ENCODE results near the gene RPS6KA2.

Gene RPS6KA2

DNA sequence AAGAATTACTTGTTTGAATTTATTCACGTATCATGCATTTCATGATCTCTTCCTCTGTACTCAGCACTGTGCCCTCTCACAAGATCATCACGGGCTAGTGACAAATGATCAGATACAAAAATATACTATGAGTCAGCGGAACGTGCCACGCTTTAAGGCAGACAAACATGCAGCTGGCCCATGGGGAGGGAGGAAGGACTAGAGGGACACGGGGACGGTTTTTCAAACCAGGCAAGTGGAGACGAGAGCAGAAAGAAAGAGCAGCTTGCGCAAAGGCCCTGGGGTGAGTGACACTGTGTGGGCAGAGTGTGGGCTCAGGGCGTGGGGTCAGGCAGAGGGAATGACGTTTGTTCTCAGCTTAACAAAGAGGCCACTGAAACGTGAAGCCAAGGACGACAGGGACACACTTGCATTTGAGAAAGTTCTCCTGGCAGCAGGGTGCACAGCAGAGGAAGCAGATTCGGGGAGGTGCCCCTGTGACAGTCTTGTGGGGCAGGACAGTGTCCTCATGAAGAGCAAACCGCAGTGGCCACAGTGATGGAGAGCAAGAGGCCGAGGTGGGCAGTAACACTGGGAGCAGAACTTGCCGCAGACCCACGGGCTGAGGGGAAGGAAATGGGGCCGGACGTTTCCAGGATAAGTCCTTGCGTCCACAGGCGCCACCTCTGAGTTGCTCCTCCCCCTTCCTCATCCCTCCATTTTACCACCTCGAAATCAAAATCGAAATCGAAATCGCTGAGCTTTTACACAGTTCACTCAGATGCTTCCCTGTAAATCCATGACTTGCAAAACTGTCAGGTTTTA, 6.9 kb upstream of the RPS6KA2 start:
- no peak for DNase-seq

DNA sequence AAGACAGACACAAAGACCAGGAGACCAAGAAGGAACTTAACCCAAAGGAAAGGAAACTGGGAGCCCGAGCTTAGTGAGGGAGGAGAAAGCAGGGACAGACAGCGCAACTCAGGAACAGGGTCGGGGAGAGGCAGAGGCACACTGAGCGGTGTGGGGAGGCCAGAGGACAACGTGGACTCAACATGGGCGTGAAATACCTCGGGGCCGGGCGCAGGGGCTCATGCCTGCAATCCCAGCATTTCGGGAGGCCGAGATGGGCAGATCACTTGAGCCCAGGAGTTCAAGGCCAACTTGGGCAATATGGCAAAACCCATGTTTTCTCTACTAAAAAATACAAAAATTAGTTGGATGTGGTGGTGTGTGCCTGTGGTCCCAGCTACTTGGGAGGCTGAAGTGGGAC, 5.7 kb upstream of the RPS6KA2 start:
- DNase-seq = no peak

DNA sequence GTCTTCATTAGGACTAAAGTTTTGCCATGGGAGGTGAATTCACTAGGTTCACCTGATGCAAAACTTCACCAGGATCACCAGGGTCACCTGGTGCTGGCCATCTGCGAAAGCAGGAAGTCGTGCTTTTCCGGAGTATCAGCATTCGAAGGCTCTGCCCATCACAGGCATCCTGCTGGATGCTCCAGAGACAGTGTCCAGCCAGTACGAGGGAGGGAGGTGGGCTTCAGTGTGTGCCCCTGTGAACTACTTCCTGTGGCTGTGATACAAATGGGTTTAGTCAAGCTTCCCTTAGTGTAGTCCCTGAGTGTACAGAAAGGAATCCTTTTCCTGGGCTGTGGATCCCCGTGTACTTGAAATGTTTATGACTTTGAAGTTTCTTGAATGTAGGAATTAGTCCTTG, 3.4 kb upstream of the RPS6KA2 start:
- no peak for DNase-seq

DNA sequence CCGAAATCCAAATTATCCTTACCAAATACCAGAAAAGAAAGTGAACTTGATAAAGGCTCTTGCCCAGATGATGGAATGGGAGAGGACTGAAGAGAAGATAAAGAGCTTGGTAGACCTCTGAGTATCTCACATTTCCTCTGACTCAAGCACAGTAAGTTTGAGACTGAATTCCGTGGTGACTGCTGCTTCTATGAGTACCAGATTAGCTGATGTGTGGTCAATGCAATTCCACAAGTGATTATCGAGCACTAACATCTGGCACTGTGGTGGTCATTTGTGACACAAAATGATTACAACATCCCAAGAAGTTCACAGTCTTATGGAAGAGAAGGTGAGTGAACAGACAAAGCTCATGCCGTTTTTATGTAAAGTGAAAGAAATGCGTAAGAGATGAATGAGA, 2.6 kb upstream of the RPS6KA2 start:
- no peak for DNase-seq

DNA sequence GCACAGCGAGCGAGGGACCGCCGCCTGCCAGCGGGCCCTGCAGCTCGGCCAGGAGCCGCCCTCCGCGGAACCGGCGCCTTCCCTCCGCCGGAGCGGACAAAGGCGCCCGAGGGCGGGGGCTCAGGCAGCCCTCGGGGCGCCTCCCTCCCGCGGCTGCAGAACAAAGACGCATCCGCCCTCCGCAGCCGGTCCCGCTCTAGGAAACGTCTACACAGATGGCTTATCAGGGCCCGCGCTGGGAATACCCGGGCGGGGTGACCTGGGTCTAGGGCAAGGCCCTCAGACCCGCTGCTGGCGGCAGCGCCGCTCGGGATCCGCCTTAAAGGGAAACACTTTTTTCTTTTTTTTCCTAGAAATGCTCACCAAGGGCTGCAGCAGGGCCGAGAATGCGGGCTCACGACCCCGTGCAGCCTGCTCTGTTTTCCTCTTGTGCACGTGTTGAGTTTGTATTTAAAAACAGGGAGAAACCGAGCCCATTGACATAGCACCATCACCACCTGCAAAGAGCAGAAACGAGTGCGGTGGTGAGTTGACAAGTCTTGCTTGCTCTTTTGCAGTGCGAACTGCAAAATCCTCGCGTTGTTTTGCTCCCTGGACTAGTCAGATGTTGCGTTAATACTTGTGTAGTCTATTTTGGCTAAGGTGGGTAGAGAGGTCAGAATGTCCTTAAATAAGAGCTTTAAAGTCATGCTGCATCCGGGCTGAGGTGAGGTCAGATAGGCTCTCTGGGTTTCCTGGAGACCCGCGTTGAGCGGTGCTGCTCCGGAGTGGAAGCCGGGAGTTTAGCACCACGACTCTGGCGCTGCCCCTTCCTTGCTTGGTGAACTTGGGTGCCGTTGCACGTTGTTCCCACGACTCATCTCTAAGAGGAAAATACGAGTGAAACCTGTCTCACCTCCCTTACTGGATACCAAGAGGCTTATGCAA, 1.1 kb upstream of the RPS6KA2 start:
- peak; percentile 48 for DNase-seq

DNA sequence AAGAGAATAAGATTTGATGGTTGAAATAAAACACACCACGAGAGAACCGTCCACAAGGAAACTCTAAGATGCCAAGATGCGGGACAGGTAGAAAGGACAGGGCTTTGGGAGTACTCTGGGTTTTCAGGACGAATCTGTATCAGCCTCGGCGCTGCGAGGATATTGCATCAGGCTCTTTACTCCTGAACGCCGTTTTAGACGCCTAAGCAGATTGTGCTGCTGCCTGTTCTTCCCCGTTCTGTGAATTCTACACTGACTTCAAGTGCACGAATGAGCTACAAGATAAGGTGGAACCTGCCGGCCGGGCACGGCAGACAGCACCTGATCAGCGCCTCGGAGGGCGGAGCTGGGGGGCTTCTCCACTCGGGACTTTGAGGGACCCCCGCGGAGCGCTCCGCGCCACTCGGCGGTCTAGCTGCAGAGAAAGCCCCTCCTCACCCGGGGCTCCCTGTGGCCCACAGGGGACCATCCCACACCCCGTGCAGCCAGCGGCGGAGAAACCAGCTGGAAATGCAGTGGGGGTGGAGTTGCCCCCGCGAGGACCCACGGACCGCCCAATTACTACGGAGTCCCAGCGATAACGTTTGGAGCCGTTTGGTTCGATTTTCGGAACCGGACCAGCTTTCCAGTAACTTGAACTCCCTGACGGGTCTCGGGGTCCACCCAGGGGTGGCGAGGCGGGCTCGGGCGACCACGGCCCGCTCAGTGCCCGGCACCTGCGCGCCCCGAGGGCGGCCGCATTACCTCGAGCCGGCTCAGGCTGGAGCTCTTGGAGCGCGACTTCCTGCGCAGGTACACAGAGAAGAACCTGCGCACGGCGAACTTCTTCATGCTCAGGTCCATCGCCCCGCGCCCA, 646 bp downstream of the RPS6KA2 start:
- no peak for DNase-seq

DNA sequence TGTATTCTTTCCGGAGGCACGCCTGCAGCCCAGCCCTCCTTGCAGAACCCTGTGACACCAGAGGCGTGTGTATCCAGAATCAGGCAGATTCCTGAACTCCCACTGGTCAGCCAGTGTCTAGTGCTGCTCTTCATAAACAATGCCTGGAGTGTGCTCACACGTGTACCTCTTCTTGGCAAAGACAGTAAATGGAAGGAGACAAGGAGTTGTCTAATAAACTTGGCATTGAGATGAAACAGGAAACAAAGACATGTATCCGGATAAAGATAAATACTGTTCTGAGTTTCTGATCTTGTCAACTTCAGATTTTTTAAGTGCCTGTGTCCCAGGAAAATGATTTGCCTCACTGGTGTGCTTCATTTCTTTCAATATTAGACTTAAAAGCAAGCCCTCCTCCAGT, 1.7 kb downstream of the RPS6KA2 start:
- no peak for DNase-seq

DNA sequence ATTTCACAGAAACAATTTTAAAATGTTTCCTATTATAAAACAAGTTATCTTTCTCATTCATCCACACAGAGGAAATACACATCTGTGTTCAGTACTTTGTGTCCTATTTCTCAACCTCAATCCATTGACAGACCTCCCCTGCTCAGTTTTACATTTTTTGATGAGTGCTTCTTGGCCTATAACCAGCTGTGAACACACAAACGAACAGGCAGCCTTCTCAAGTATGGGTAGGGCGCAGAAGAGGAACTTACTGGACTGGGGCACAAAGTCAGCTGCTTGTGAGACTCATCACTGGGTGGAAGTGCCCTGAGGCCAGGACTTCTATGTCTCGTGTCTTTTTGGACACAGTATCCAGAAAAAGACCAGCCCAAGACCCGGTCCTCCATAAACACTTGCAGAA, 2.8 kb downstream of the RPS6KA2 start:
- no peak for DNase-seq

DNA sequence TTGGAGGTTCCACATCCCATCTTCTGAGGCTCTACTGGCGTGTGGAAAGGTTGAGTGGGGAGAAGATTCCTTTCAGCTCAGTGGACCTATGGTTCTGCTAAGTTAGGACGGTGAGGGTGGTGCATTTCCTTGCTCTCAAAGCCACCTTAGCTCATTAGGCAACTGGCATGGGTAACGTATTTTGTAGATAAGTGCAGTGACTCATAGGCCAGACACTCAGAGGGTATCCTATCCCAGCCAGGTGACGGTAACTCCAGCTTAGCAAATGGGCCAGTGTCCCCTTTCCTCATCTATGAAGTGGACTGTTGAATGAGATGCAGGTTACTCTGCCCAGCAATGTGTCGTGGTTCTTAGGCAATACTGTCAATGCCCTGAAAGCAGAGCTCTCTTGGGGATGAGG, 3.7 kb downstream of the RPS6KA2 start:
- no peak for DNase-seq

DNA sequence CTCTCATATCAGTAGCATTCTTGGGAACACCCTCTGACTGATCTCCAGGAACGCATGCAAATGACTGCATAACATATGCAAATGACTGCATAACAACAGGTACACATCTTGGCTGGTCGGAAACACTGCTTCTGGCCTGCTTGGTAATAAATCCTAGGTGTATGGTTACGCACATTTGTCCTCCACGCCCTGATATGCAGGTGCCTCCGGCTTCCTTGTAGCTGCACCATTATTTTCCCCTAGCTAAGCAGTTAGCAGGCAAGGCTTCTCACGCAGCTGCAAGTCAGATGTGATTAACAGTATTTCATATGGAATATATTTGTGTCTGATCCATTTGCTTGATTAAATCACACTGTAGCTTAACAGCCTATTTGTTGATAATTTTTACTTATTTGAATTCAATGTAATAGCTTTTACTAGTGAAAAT, 5.9 kb downstream of the RPS6KA2 start:
- no peak for DNase-seq

DNA sequence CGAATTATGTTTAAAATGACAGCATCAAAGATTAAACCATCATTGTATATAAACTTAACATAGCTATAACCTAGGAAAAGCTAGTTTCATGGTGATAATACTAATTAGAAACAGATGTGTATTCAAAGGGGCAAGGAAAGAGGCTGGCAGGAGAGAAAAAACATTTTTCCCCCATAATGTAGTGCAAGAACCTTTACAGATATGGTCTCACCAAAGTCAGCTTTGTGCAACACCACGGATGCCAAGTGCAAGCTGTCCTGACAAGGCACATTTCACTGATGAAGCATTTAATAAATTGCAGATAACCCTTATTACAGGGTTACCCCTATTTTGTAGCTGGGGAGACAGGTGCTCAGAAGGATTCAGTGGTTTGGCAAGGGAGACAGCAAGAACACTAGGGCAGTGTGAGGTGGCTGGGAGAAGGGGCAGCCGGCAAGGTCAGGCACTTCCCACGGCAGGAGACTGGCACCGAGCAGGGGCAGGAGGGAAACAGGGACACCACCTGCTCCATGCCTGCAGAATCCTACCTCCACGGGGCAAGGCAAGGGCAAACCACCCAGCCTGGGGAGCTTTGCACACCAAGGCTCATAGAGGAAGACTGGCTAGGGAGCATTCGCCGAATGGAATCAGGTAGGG, 6.5 kb downstream of the RPS6KA2 start:
- no peak for DNase-seq

DNA sequence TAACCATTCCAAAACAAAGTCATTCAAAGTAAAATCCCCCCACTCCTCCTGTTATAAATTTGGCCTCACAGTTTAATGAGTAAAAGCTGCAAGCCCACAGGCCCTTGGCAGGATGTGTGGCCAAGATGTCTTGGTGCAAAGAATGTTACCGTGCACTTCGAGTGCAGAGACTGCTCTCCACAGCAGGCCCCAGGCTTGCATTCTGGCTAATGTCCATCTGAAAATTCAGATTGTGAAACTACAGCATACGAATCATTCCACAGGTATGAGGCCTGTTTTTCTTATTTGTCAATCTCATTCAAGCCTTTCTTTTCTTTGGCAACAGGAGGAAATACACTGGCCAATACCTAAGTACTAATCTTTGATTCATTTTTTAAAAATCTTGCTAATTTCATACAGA, 7.1 kb downstream of the RPS6KA2 start:
- no peak for DNase-seq

DNA sequence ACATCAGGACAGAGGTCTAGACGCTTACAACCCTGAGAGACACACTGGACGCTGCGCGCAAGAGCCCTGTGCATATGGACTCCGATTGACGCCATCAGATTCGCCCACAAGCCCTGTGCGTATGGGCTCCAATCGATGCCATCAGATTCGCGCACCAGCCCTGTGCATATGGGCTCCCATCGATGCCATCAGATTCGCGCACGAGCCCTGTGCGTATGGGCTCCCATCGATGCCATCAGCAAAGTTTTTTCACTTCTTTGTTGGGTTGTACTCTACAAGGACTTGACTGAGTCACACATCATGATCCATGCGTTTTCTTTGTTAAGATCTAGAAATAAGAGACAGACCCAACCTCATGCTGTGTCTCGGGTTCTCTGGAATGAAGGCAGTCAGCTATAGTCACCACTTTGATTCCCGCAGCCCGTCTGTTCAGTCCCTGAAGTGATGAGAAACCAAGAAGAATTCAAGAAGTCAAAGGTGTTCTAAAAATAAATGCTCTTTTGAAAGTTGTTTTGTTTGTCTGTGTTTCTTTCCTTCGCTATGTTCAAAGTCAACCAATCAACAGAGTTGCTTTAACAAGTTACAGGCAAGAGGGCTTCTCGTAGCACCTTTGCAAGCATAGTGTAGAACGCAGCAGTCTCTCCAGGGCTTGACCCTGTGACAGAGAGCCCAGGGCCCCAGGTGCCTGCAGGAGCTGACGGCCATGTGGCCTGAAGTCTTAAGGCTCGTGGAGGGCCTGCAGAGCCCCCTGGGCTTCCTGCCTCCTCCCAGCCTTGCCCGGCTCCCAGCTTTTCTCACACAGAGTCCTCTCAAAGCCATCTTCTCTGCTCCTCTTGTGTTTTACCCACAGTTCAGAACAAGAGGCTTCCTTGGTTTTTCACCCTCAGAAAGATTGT, 7.9 kb downstream of the RPS6KA2 start:
- DNase-seq = no peak

DNA sequence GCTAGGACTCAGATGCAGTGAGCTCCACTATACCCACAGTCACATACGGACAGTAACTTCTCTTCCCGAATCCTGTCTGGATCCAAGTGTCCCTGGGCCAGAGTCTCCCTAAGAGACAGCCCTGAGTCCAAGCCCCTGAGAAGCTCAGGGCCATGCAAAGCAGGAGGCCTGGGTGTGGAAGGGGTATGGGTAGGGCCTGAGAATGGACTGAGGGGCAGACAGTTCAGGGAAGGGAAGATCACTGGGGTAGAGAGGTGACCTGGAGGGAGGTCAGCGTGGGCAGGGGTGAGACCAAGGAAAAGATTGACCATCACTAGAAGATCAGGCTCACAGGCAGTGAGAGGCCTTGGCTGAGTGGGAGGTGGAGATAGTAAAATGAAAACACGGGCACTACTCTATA, 8.8 kb downstream of the RPS6KA2 start:
- DNase-seq = no peak

DNA sequence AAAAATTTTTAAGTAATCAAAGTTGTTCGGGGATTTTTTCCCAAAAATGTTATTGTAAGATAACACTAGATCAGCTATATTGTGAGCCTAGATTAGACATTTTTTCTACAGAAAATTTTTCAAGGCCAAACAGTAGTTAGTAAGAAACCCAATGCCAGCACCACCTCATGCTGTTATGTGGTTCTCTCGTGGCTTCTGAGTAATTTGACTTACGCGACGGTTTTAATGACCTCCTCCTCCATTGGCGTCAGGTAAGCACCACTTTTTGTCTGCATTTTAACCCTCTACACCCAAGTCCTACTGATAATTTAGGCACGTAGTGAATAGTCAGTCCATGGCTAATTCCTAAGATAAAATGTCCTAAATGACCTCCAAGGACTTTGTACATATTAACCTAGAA, 9.7 kb downstream of the RPS6KA2 start:
- DNase-seq = no peak

DNA sequence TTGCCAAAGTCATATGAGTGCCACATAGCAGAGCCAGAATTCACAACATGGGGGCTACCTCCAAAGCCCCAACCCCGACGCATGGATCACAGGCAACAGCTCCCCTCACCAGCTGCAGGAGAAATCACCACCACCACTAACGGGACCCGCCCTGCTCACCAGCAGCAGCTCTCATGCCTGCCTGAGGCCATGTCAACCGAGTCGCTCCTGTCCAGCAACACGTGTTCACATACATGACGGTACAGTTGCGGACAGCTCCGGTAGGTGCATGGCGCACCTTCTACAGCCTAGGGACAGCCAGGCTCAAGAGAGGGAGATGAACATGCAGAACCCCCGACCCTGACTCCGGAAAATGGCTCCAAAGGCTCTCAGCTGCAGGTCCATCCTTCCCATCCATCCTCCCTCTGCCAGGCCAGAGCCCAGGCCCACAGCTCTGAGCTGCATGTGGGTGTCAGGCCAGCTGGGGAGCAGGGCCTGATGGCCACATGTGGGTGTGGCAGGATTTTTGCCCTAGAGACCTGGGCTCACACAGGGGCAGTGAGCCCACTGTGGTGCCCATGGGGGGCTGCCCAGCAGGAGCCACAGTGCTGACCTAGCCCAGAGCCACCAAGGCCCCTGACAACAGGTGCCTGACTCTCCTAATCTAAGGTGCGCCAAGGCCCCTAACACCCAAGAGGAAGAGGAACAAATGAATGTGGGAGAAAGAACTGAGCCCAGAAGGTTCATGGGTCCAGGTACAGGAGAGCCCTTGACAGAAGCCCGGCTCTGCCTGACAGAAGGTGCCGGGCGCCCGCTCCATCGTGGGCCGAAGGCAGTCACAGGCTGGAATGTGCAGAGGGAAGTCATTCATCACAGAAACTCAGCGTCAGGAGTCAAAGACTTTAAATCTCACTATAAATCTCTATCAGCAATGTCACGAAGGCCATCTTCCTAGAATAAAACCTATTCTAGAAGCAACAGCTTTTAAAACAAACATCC, 10.5 kb downstream of the RPS6KA2 start:
- no peak for DNase-seq

DNA sequence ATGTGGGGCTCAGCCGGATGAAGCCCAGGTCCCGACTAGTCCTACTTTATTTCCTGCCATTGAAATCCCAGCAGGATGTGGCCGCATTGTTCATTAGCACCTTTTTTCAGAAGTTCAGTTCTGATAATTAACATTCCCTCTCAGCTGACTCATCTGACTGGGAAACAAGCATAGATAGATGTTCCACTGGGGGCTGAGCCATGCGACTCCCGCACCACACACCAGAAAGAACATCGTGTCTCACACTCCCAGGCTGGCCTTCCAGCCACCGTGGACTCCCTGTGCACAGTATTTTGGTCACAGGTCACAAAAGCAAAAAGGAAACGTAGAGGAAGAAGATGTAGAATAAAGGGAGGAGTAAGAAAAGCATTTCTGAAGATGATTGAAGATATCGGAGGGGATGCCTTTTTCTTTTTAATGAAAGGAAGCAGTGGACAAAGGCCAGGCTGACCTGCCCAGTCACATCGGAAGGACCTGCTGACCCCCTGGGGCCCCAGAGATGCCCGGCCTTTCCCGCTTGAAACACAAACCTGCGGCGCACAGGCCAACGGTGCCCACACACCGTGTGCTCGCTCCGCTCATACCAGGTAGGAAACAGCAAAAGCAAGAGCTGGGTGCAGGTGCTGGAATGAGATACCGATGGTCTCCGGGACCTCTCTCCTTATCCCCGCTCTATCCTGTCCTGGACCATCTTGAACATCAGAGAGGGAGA, 11.8 kb downstream of the RPS6KA2 start:
- no peak for DNase-seq

DNA sequence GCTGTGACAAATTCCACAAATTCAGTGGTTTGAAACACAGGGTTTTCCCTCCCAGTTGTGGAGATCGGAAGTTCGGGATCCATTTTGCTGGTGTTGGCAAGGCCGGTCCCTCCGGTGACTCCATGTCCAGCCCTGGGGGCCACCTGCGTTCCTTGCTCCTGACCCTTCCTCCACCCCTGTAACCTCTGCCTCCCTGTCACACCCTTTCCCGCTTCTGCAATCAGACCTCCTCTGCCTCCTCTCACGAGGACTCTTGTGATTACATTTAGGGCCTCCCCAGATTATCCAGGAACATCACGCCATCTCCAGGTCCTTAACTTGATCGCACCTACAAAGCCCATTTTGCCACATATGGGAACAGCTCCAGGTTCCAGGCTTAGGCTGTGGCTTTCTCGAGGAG, 12.5 kb downstream of the RPS6KA2 start:
- DNase-seq = no peak

DNA sequence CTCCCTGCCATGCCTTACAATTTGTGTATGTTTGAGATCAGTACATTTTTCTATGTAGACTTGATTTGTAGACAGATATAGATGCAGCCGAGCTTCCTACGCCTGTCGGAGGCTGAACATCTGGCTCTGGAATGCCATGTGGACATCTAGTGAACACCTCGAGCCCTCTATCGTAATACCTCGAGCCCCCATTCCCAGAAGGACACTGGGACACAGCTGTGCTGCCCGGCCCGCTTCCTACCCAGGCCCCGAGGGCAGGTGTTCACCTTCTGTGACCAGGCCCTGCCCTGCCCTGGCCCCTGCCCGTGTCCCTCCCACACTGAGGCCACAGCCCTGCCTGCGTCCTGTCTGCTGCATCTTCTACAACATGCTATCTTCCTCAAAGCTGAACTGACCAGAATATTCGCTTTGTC, 12.9 kb downstream of the RPS6KA2 start:
- no peak for DNase-seq

DNA sequence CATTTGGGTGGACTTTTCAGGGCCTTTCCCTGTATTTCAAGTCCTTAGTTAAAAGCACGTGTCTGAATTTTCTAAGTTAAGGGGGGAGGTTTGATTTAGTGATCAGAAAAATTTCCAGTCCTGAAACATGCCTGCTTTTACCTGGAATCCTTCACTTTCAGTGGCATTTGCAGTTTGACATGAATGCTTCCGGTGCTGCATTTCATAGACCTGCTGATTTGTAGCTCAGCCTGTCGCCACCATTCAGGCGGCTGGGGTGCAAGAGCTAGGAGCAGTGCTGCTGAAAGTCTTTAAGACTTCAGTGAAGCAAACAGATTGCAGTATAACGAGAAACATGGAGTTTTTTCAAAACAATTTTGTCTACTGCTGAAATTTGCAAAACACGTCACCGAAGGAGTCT, 14.0 kb downstream of the RPS6KA2 start:
- DNase-seq = no peak
